ENCODE data around the gene CREB5. TPM values are rescaled to one million over a fixed set of nuclear protein-coding genes. Genes with fewer than 3 reads are reported as not detected.
"Not testable (repeated sequence)": the region's sequence is repeated elsewhere in the genome, so short reads cannot be mapped to it uniquely, and the experiment has no call there.

The CREB5 gene
- total RNA-seq, 2 experiments from 2014 or later, result 0.15 to 0.52 TPM

DNA sequence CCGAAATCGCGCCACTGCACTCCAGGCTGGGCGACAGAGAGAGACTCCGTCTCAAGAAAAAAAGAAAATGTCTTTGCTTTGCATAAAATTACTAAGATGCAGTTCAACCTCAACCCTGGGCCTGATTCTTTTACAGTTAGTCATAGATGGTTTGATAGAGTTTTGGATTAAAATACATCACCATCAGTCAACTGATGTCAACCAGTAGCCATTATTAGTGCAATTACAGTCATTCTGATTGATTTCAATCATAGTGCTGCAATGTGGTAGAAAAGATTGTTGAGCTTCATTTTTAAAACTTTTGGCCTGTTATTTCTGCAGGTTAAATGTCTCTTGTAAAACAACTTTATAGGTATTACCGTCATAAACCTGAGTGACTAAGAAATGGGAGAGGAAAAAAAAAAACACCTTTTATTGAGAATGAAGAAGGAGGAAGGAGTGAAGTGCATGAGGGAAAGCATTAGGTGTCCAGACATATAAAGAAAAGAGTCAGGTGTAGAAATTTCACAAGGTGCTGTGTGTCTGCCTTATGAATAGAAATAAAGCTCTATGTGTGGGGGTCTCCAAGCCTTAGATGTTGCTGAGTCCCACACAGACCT lies 395.2 kb downstream of the CREB5 start:
- H3K4me1 Mint-ChIP-seq (ENCODE audit: low read depth), result no peaks in the 10 kb centered on the region
- no peaks in the 10 kb centered on the region for H3K9me3 Mint-ChIP-seq
- no peak overlapping the region for H3K27ac Mint-ChIP-seq
- H3K4me3 Mint-ChIP-seq, result no peak overlapping the region
- CTCF ChIA-PET, result no interaction called here
- H3K36me3 Mint-ChIP-seq, result no peaks in the 10 kb centered on the region
- POLR2A ChIA-PET, result no interaction called here
- intact Hi-C loops (cut with micrococcal nuclease), result no loop called here
- no peak for DNase-seq
- H3K27me3 Mint-ChIP-seq, result no peaks in the 10 kb centered on the region

DNA sequence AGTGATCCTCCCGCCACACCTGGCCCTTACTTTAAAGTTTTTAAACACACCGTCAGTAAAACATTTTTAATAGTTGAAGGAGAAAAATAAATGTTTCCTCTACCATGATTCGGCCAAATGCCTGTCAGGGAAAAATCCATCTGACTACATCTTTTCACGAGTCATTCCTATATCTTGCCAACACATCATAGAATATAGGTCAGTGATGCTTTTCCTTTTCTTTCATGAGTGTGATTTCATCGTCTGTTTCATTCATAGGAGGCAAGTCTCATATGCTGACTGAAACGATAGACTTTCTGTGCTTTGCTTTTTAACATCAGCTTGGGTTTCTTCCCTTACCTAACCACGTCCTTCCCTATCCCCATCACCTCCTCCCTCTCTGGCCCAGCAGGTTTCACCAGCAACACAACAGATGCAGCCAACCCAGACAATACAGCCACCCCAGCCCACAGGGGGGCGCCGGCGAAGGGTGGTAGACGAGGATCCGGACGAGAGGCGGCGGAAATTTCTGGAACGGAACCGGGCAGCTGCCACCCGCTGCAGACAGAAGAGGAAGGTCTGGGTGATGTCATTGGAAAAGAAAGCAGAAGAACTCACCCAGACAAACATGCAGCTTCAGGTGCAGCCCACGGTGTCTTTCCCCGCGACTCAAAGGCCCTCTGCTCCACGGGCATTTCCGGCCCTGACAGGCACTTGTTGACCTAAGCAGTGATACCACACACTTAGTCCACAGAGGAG lies 396.6 kb downstream of the CREB5 start:
- intact Hi-C loops (cut with micrococcal nuclease), result no loop called here
- Mint-ChIP-seq H3K9me3 (no peaks in the 10 kb centered on the region), H3K36me3 (no peaks in the 10 kb centered on the region), H3K4me3 (no peak overlapping the region), H3K27me3 (no peaks in the 10 kb centered on the region), H3K4me1 (ENCODE audit: low read depth) (no peaks in the 10 kb centered on the region), H3K27ac (no peak overlapping the region)
- DNase-seq, result no peak
- ChIA-PET CTCF (no interaction called here), POLR2A (no interaction called here)

DNA sequence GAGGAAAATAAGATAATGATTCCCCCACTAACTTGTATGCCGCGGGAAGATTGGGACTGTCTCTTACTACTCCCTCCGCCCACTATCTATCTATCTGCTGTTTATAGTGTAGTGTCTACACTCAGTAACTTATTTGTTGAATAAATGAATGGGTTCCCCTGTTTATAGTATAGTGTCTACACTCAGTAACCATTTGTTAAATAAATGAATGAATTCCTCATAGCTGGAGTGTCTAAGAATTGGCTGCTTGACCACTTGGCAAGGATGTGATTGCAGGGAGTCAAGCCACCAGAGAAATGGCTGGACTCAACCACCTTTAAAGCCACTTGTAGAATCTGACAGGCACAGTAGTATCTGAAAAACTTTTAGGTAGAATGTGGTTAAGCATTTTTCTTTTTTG lies 398.7 kb downstream of the CREB5 start:
- ChIA-PET CTCF (no interaction called here), POLR2A (no interaction called here)
- no peaks in the 10 kb centered on the region for H3K4me1 Mint-ChIP-seq (ENCODE audit: low read depth)
- intact Hi-C loops (cut with micrococcal nuclease), result no loop called here
- no peak overlapping the region for H3K27ac Mint-ChIP-seq
- no peak for DNase-seq
- H3K4me3 Mint-ChIP-seq, result no peak overlapping the region
- no peaks in the 10 kb centered on the region for H3K36me3 Mint-ChIP-seq
- H3K27me3 Mint-ChIP-seq, result no peaks in the 10 kb centered on the region
- no peaks in the 10 kb centered on the region for H3K9me3 Mint-ChIP-seq

DNA sequence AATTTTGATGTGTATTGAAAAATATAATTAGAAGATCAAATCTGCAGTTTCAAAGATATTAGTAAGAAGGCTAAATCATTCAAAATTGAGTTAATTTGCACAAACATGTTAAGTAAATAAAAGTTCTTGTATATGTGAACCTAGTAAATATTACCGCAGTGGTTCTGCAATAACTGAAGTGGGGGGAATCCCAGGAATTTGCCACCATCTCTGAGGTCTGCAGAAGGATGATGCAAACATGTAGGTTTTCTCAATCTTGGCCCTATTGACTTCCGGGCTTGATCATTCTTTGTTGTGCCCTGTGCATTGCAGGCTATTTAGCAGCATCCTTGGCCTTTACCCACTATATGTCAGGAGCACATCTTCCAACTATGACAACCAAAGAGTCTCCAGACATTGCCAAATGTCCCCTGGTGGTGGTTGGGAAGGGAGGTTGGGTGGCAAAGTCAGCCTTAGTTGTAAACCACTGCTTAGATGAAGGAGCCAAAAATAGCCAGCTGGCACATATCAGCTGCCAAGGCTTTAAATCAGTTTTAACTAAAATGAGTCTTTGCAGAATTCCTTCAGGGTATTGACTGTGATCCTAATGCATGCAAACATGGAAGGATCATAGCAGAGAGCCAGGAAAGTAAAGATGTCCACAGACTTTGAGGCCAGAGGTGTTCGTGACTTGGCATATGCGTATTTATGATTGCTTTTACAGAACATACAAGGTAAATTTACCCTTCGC lies 399.5 kb downstream of the CREB5 start:
- no peaks in the 10 kb centered on the region for H3K9me3 Mint-ChIP-seq
- intact Hi-C loops (cut with micrococcal nuclease), result no loop called here

DNA sequence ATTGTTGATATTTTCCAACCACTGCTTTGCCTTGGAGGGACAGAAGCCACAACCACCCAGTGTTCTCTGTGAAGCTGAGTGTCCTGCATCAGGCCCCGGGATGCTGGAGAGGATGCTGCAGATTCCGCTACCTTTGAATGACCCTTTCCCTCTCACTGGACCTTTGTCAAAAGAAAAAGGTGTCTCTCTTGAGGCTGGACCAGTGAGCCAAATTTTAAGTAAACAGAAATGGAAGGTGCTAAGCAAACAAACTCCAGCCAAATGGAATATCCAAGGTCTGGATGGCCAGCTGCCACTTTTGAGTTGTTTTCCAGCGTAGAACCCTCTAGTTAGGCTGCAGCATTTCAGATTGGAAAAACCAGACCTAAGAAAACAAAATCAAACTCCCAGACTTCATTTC lies 400.3 kb downstream of the CREB5 start:
- Mint-ChIP-seq H3K27me3 (peaks cover 1% of the 10 kb centered on the region), H3K36me3 (no peaks in the 10 kb centered on the region), H3K4me3 (no peak overlapping the region), H3K4me1 (ENCODE audit: low read depth) (no peaks in the 10 kb centered on the region), H3K27ac (no peak overlapping the region), H3K9me3 (no peaks in the 10 kb centered on the region)
- ChIA-PET CTCF (no interaction called here), POLR2A (no interaction called here)
- intact Hi-C loops (cut with micrococcal nuclease), result no loop called here
- no peak for DNase-seq

More for the DNA sequence above, 399.5 kb downstream of the CREB5 start:
- no peak overlapping the region for H3K4me3 Mint-ChIP-seq
- POLR2A ChIA-PET, result no interaction called here
- H3K27me3 Mint-ChIP-seq, result peaks cover 1% of the 10 kb centered on the region
- no peak for DNase-seq
- no peaks in the 10 kb centered on the region for H3K36me3 Mint-ChIP-seq
- no peaks in the 10 kb centered on the region for H3K4me1 Mint-ChIP-seq (ENCODE audit: low read depth)
- no peak overlapping the region for H3K27ac Mint-ChIP-seq
- CTCF ChIA-PET, result no interaction called here

DNA sequence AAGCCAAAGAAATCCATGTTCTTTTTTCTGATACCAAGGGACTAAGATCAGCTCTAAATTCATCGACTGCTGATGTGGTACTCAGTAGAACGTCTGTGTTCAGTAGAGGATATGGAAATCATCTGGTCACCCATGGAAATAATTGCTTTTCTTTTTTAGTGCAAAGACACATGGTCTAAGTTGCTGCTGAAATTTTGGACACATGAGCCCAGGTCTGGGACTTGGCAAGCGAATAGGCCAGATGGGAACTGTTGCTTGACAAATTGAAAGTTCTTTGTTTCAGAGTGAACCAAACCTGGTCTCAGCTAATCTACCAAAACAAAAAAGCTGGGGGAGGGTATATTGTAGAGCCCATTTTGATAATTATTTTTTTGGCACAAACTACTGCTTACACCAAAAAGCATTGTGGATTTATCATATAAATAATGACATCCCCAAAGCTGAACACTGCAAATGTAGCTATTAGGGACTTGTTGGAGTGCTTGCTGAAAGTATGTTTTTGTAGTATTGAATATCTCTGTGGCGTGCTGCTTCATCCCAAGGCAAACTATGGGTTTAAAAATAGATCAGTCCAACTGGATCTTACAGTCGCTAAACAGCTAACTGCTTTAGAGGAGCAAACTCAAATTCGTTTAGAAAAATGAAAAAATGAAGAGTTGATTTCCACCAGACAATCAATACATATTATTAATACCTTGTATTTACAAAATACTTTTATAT lies 401.1 kb downstream of the CREB5 start:
- H3K27ac Mint-ChIP-seq, result no peak overlapping the region
- H3K4me1 Mint-ChIP-seq (ENCODE audit: low read depth), result no peaks in the 10 kb centered on the region
- H3K4me3 Mint-ChIP-seq, result no peak overlapping the region
- no peaks in the 10 kb centered on the region for H3K36me3 Mint-ChIP-seq
- intact Hi-C loops (cut with micrococcal nuclease), result no loop called here
- POLR2A ChIA-PET, result no interaction called here
- DNase-seq, result no peak
- H3K9me3 Mint-ChIP-seq, result no peaks in the 10 kb centered on the region
- CTCF ChIA-PET, result no interaction called here
- peaks cover 5% of the 10 kb centered on the region for H3K27me3 Mint-ChIP-seq

DNA sequence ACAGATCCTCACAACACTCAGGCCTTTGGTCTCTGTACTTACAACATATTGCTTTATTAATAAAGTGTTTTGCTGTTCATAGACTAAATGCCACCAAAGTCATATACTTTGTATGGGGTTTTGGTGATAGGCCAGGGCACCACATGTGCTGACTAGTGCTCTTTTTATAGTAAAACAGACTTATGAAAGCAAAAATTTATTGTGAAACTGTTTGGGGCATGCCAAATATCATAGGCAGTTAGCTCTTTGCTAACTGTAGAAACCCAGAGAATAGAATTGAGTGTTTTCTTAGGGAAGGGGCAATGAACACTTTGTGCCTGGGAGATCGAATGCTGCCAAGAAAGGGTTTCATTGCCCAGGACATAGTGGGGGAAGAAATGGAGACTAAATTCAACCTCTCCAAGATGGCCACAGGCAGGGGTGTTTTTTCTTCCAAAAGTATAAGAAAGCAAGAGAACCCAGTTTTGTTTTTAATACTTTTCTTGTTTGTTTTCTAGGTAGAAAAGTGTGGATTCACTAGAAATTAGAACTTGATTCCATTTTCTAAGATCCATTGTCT lies 403.1 kb downstream of the CREB5 start:
- no peaks in the 10 kb centered on the region for H3K36me3 Mint-ChIP-seq
- DNase-seq, result no peak
- POLR2A ChIA-PET, result no interaction called here
- H3K27me3 Mint-ChIP-seq, result peaks cover 5% of the 10 kb centered on the region
- H3K4me1 Mint-ChIP-seq (ENCODE audit: low read depth), result no peaks in the 10 kb centered on the region
- intact Hi-C loops (cut with micrococcal nuclease), result no loop called here
- no peak overlapping the region for H3K27ac Mint-ChIP-seq
- no peak overlapping the region for H3K4me3 Mint-ChIP-seq
- CTCF ChIA-PET, result no interaction called here
- H3K9me3 Mint-ChIP-seq, result no peaks in the 10 kb centered on the region

DNA sequence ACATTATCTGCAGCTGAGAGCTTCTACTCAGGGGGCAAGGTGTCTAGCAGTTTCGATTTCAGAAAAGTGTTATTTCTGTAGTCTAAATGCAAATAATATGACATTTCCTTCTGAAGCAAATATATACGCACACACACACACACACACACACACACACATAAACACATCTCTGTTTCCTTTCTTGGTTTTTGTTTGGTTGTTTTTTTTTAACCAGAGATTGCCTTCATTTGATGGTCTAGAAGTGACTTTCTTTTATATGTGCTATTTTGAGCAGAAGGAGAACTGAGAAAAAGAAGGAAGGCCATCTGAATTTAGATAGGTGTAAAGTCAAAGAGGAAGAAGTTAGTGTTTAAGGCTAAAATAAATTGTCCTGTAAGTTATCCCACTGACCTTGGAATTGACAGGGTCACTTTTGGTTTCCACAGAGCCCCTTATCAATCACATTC lies 403.6 kb downstream of the CREB5 start:
- intact Hi-C loops (cut with micrococcal nuclease), result no loop called here
- no peaks in the 10 kb centered on the region for H3K9me3 Mint-ChIP-seq
- no peak for DNase-seq
- H3K36me3 Mint-ChIP-seq, result no peaks in the 10 kb centered on the region
- ChIA-PET POLR2A (no interaction called here), CTCF (no interaction called here)
- no peak overlapping the region for H3K4me3 Mint-ChIP-seq
- H3K27me3 Mint-ChIP-seq, result peaks cover 5% of the 10 kb centered on the region
- no peak overlapping the region for H3K27ac Mint-ChIP-seq
- H3K4me1 Mint-ChIP-seq (ENCODE audit: low read depth), result no peaks in the 10 kb centered on the region

DNA sequence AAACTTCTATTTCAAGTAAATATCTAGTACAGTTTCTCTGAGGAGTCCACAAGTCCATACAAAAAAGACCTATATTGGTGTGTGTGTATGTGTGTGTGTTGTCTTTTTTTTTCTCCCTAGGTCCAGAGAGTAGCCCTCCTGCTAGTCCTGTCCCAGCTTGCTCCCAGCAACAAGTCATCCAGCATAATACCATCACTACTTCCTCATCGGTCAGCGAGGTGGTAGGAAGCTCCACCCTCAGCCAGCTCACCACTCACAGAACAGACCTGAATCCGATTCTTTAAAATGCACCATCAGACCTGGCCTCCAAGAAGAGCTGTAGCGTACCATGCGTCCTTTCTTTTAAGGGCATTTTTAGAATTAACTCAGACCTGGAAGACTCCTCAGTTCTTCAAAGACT lies 406.7 kb downstream of the CREB5 start:
- intact Hi-C loops (cut with micrococcal nuclease), result no loop called here
- ChIA-PET POLR2A (no interaction called here), CTCF (interaction anchor here (0.8 kb wide), 1 partner anchor 11 kb away, joined by 3 read pairs; no protein-coding TSS in a partner anchor)
- no peak overlapping the region for H3K27ac Mint-ChIP-seq
- no peaks in the 10 kb centered on the region for H3K9me3 Mint-ChIP-seq
- H3K4me1 Mint-ChIP-seq (ENCODE audit: low read depth), result no peaks in the 10 kb centered on the region
- H3K27me3 Mint-ChIP-seq, result peaks cover 14% of the 10 kb centered on the region
- H3K36me3 Mint-ChIP-seq, result no peaks in the 10 kb centered on the region
- no peak overlapping the region for H3K4me3 Mint-ChIP-seq
- DNase-seq, result no peak

DNA sequence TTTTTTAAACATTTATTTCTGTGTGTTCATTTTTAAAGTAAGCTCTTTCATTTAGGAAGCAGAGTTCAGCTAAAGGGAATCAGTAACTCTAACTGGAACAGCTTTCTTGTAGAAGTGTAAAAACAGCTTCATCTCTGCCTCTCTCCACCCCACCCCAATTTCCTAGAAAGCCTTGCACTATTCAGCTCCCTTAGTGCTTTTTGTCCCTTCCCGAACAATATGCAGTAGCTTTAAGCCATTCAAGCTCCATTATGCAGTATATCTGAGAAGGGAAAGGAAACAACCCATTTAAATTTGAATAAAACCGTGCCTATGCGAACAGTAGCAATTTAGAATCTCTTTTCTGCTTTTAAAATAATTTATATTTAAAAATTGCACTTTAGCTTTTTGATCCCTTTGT lies 411.3 kb downstream of the CREB5 start:
- H3K4me3 Mint-ChIP-seq, result no peak overlapping the region
- H3K9me3 Mint-ChIP-seq, result no peaks in the 10 kb centered on the region
- H3K4me1 Mint-ChIP-seq (ENCODE audit: low read depth), result no peaks in the 10 kb centered on the region
- DNase-seq, result no peak
- H3K27me3 Mint-ChIP-seq, result peaks cover 13% of the 10 kb centered on the region
- POLR2A ChIA-PET, result no interaction called here
- H3K36me3 Mint-ChIP-seq, result no peaks in the 10 kb centered on the region
- no peak overlapping the region for H3K27ac Mint-ChIP-seq
- intact Hi-C loops (cut with micrococcal nuclease), result no loop called here
- CTCF ChIA-PET, result no interaction called here

DNA sequence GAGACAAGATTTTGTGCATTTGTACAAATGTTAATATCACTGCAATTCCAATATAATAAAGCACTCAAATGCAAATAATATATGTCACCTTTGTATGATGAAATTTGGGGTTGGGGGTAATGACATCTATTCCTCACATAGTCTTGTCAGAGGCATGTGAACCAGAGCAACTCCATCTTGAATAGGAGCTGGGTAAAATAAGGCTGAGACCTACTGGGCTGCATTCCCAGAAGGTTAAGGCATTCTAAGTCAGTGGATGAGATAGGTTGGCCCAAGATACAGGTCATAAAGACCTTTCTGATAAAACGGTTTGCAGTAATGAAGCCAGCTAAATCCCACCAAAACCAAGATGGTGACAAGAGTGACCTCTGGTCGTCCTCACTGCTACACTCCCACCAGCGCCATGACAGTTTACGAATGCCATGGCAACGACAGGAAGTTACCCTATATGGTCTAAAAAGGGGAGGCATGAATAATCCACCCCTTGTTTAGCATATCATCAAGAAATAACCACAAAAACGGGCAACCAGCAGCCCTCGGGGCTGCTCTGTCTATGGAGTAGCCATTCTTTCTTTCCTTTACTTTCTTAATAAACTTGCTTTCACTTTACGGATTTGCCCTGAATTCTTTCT lies 413.6 kb downstream of the CREB5 start:
- DNase-seq, H3K9me3 Mint-ChIP-seq: not testable (repeated sequence)

DNA sequence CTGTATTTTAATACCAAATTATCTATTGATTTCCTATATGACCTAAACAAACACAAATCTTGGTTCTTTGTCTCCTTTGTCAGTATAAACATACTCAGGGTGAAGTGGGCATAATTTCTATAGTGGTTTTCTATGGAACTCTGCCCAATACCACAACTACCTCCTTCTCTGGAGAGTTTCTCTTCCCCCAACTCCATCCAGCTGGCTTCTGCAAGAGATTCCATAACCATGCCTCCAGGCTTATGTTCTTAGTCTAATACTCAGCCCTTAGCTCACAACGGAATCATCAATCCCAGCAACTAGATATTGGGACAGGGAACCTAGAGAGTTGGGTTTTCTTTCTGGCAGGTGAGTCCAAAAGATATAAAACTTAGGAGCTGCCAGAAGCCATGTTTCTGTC lies 418.5 kb downstream of the CREB5 start:
- H3K4me1 Mint-ChIP-seq (ENCODE audit: low read depth), result no peaks in the 10 kb centered on the region
- no peak overlapping the region for H3K4me3 Mint-ChIP-seq
- POLR2A ChIA-PET, result no interaction called here
- no peaks in the 10 kb centered on the region for H3K9me3 Mint-ChIP-seq
- H3K27ac Mint-ChIP-seq, result no peak overlapping the region
- H3K36me3 Mint-ChIP-seq, result no peaks in the 10 kb centered on the region
- no peak for DNase-seq
- CTCF ChIA-PET, result no interaction called here
- intact Hi-C loops (cut with micrococcal nuclease), result no loop called here
- peaks cover 4% of the 10 kb centered on the region for H3K27me3 Mint-ChIP-seq

More for the DNA sequence above, 413.6 kb downstream of the CREB5 start:
- H3K4me1 Mint-ChIP-seq (ENCODE audit: low read depth); POLR2A ChIA-PET; H3K4me3 Mint-ChIP-seq; intact Hi-C loops (cut with micrococcal nuclease); H3K27ac Mint-ChIP-seq; CTCF ChIA-PET; H3K36me3 Mint-ChIP-seq: not testable (repeated sequence)
- H3K27me3 Mint-ChIP-seq, result peaks cover 13% of the 10 kb centered on the region
